GM10847 (cell line): ENCODE results near the gene B4GALT5.

Source experiments
- POLR2A ChIP-seq: IDR thresholded peaks from 2 replicates; pipeline ENCODE4 v1.6.1; 2011; ENCODE audit not compliant: insufficient read length; ENCODE audit errors: extremely low read depth

B4GALT5 gene

DNA sequence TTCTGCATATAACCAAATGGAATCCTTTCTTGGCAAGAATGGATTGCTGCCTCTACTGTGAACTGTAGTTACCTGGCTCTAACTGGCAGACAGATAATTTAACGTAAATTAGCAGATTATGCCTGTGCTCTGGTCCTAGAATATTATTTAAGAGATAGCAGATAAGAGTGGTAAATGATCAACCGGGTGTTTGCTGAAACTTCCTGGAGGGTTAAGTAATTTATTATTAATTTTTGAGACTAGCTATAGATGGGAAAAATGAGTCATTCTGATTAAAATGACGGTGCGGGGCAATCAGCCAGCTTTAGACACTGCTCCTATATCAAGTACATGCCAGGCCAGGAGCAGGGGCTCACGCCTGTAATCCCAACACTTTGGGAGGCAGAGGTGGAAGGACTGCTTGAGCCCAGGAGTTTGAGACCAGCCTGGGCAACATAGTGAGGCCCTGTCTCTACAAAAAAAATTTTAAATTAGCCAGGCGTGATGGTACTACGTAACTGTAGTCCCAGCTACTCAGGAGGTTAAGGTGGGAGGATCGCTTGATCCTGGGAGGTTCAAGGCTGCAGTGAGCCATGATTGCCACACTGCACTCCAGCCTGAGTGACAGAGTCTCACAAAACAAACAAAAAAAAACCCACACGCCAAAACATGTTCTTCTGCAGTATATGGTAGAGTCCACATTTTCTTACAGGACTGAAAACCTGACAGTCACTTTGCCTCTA, 22.6 kb downstream of the B4GALT5 start:
- no peak for TF ChIP-seq POLR2A

GRCh38 chr20:49687595-49688567, 25.8 kb downstream of the B4GALT5 start:
- no peak for TF ChIP-seq POLR2A

DNA sequence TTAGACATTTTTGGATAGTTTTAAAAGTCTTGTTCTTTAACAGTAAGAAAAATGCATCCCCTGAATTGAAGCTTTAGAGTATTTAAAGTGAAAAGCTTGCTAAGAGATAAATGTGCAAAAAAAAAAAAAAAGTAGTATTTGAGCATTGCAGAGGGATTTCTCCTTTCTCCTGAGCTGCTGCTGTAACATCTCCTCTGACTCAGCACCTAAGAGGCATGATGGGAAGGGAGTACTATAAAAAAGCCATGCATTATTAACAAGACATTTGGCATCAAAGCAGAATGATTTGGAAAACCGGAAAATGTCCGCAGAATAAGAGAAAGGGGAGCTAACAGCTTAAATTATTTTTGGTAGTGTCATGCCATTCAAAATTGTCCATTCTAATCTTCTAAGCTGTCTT, 27.9 kb downstream of the B4GALT5 start:
- no peak for TF ChIP-seq POLR2A

- no peak for TF ChIP-seq POLR2A
Measured at GRCh38 chr20:49685161-49685601, 28.5 kb downstream of the B4GALT5 start.

GRCh38 chr20:49684335-49684997, 29.2 kb downstream of the B4GALT5 start:
- no peak for TF ChIP-seq POLR2A

GRCh38 chr20:49682798-49683197, 30.9 kb downstream of the B4GALT5 start:
- no peak for TF ChIP-seq POLR2A

DNA sequence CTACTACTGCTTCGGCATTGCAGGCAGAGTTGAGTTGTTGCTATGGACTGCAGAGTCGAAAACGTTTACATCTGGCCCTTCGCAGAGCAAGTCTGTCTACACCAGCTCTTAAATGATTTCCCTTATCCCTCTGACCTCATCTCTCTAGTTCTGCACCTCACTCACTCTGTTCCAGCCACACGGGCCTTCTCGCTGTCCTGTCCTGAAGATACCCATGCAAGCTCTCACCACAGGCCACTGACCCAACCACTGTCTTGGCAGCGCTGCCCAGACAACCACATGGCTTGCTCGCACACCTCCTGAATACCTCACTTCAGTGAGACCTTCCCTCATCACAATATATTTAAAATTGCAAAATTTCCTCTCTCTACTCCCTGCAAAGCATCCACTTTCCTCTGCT, 31.4 kb downstream of the B4GALT5 start:
- TF ChIP-seq POLR2A: no peak

DNA sequence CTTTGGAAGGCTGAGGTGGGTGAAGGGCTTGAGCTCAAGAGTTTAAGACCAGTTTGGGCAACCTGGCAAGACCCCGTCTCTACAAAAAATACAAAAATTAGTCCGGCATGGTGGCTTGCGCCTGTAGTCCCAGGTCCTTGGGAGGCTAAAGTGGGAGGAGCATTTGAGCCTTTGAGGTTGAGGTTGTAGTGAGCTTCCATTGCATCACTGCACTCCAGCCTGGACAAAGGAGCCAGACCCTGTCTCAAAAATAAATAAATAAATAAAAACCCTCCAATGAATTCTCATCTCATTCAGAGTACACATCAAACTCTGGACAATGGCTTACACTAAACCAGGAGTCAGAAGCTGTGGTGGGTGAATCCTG, 31.8 kb downstream of the B4GALT5 start:
- no peak for TF ChIP-seq POLR2A

DNA sequence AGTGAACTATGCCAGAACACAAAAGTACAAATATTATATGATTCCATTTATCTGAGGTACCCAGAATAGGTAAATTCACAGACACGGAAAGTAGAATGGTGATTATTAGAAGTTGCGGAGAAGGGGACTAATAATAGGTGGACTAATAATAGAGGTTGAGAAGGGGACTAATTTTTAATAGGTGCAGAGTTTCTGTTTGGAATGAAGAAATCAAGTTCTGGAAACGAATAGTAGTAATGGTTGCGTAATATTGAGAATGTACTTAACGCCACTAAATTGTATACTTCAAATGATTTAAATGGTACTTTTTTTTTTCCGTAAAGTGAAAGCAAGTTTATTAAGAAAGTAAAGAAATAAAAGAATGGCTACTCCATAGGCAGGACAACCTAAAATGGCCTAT, 33.2 kb downstream of the B4GALT5 start:
- no peak for TF ChIP-seq POLR2A

DNA sequence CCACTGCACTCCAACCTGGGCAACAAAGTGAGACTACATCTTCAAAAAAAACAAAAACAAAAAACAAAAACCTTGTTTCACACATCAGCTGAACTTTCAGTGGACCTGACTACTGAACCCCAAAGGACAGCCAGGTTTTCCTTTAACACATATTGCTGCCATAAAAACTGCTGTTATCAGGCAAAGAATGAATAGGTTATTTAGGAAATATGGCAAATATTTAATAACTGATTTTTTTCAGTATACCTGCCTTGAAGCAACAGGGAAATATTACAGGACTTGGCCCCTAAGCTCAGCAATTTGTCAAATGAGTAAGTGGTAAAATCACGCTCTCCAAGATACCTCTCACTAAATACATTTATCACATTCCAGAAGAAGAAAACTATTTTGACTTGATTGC, 34.0 kb downstream of the B4GALT5 start:
- TF ChIP-seq POLR2A: no peak

- TF ChIP-seq POLR2A: no peak
Measured at GRCh38 chr20:49677777-49678758, 35.6 kb downstream of the B4GALT5 start.

GRCh38 chr20:49676581-49677291, 36.9 kb downstream of the B4GALT5 start:
- TF ChIP-seq POLR2A: no peak

- no peak for TF ChIP-seq POLR2A
Measured at GRCh38 chr20:49675368-49676151, 38.1 kb downstream of the B4GALT5 start.
